ENCODE measurements around the gene BLTP2. TPM values are rescaled to one million over a fixed set of nuclear protein-coding genes. Genes with fewer than 3 reads are reported as not detected.
"Not testable (repeated sequence)": the region's sequence is repeated elsewhere in the genome, so short reads cannot be mapped to it uniquely, and the experiment has no call there.

Gene BLTP2
- polyA plus RNA-seq, 1 donor, result 119 TPM

GRCh38 chr17:28655160-28655559, 10.2 kb upstream of the BLTP2 start:
- DNase-seq, result no peak

GRCh38 chr17:28648698-28649097, 3.7 kb upstream of the BLTP2 start:
- DNase-seq, result no peak

- DNase-seq, result no peak
Measured at GRCh38 chr17:28646039-28646754, 1.2 kb upstream of the BLTP2 start.

GRCh38 chr17:28645576-28645939, 600 bp upstream of the BLTP2 start:
- no peak for DNase-seq

- no peak for DNase-seq
Measured at GRCh38 chr17:28643983-28644786, 773 bp downstream of the BLTP2 start.

- DNase-seq, result no peak
Measured at GRCh38 chr17:28641579-28641978, 3.4 kb downstream of the BLTP2 start.

- DNase-seq, result no peak
Measured at GRCh38 chr17:28635506-28635905, 9.5 kb downstream of the BLTP2 start.

- no peak for DNase-seq
Measured at GRCh38 chr17:28634206-28634865, 10.6 kb downstream of the BLTP2 start.

- DNase-seq, result no peak
Measured at GRCh38 chr17:28626818-28627217, 18.1 kb downstream of the BLTP2 start.

- DNase-seq, result no peak
Measured at GRCh38 chr17:28624148-28624547, 20.8 kb downstream of the BLTP2 start.

GRCh38 chr17:28623696-28624095, 21.3 kb downstream of the BLTP2 start:
- DNase-seq, result no peak

- no peak for DNase-seq
Measured at GRCh38 chr17:28622186-28622585, 22.8 kb downstream of the BLTP2 start.

GRCh38 chr17:28620010-28620409, 24.9 kb downstream of the BLTP2 start:
- no peak for DNase-seq

GRCh38 chr17:28618464-28618863, 26.5 kb downstream of the BLTP2 start:
- no peak for DNase-seq

- DNase-seq, result no peak
Measured at GRCh38 chr17:28616281-28616680, 28.7 kb downstream of the BLTP2 start.

GRCh38 chr17:28615260-28615940, 29.6 kb downstream of the BLTP2 start:
- DNase-seq, result no peak

- DNase-seq, result no peak
Measured at GRCh38 chr17:28613931-28614381, 31.0 kb downstream of the BLTP2 start, which contains the start of gene RSKR. Gene RSKR (minus strand): TSS chr17:28614185. CDS start chr17:28614161, 24 bp downstream.

- peak; percentile 33 for DNase-seq
Measured at GRCh38 chr17:28612936-28613872, 31.8 kb downstream of the BLTP2 start.

GRCh38 chr17:28612531-28612930, 32.4 kb downstream of the BLTP2 start:
- DNase-seq, result no peak

GRCh38 chr17:28610376-28610775, 34.6 kb downstream of the BLTP2 start:
- DNase-seq, result no peak

GRCh38 chr17:28604031-28604430, 40.9 kb downstream of the BLTP2 start:
- DNase-seq, result not testable (repeated sequence)

Measured in left kidney (tissue), 2 donors.